ENCODE data around the gene ARF3.

The ARF3 gene

GRCh38 chr12:48937170-48937569, 20.1 kb downstream of the ARF3 start:
- H3K36me3 ChIP-seq, result peaks cover 75% of the 10 kb centered on the region
- no peak overlapping the region for H3K4me3 ChIP-seq (ENCODE audit: low read depth, low read length)
- H3K9me3 ChIP-seq, result no peaks in the 10 kb centered on the region
- DNase-seq, result peak; percentile 18
- H3K27me3 ChIP-seq, result no peaks in the 10 kb centered on the region
- no peaks in the 10 kb centered on the region for H3K4me1 ChIP-seq
- peak; percentile 36 for TF ChIP-seq CTCF (IDR thresholded peaks at IDR 0.05; ENCODE audit: low read depth, low read length)

DNA sequence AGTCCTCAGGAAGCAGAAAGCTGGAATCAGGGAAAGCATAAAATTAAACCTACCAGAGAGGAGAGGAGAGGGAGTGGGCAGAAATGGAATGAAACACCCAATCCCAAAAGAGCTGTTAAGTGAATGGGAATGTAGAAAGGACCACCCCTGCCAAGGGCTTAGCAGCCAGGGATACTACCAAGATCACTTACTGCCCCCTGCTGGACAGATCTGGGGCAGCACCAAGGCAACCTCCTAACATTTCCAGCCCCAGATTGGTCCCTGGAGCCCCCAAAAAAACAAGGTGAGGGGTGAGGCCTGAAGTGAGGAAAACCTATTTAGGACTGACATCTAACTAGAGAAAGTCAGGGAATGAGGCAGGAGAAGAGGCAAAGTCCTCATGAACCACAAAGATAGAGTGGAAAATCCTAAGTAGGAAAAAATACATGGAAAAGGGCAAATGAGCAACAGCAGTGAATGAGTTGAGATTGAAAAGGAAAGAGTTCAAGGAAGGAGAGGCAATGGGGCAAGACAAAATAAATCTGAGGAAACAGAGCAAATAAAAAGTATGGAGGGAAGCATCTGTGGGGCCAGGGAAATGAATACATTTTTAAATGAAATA, 20.8 kb downstream of the ARF3 start:
- DNase-seq, result peak; percentile 87
- Histone ChIP-seq H3K36me3 (peaks cover 76% of the 10 kb centered on the region), H3K9me3 (no peaks in the 10 kb centered on the region), H3K4me3 (ENCODE audit: low read depth, low read length) (no peak overlapping the region), H3K4me1 (no peaks in the 10 kb centered on the region), H3K27me3 (no peaks in the 10 kb centered on the region)
- peak; percentile 96 for TF ChIP-seq CTCF (IDR thresholded peaks at IDR 0.05; ENCODE audit: low read depth, low read length)

DNA sequence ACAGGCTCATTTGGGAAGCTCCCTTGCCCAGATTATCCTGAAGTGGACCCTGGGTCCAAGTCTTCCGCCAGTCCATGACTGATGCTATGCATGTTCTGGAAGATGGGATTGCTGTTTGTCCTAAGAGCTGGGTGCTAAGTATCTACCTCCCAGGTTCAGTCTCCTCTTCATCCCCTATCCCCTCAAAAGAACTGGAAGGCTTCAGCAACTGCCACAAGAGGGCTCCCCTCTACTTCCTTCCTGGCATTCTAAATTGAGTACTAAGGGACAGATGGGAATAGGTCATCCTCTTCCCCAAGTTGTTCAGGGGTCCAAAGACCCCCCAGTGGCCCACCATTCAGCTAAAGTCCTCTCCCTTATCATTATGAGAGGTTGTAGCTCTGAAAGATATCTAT, 23.0 kb downstream of the ARF3 start:
- peaks cover 64% of the 10 kb centered on the region for H3K36me3 ChIP-seq
- DNase-seq, result no peak
- peak; percentile 57 for TF ChIP-seq CTCF (IDR thresholded peaks at IDR 0.05; ENCODE audit: low read depth, low read length)

GRCh38 chr12:48933664-48934311, 23.5 kb downstream of the ARF3 start:
- H3K4me1 ChIP-seq, result no peaks in the 10 kb centered on the region
- no peak for DNase-seq
- H3K9me3 ChIP-seq, result no peaks in the 10 kb centered on the region
- no peaks in the 10 kb centered on the region for H3K27me3 ChIP-seq
- TF ChIP-seq CTCF (IDR thresholded peaks at IDR 0.05; ENCODE audit: low read depth, low read length), result no peak
- peaks cover 61% of the 10 kb centered on the region for H3K36me3 ChIP-seq
- no peak overlapping the region for H3K4me3 ChIP-seq (ENCODE audit: low read depth, low read length)

More for the DNA sequence above, 23.0 kb downstream of the ARF3 start:
- Histone ChIP-seq H3K9me3 (no peaks in the 10 kb centered on the region), H3K27me3 (no peaks in the 10 kb centered on the region), H3K4me3 (ENCODE audit: low read depth, low read length) (no peak overlapping the region), H3K4me1 (no peaks in the 10 kb centered on the region)

- no peak for DNase-seq
- Histone ChIP-seq H3K36me3 (peaks cover 56% of the 10 kb centered on the region), H3K27me3 (no peaks in the 10 kb centered on the region), H3K4me3 (ENCODE audit: low read depth, low read length) (no peak overlapping the region), H3K9me3 (no peaks in the 10 kb centered on the region), H3K4me1 (no peaks in the 10 kb centered on the region)
- TF ChIP-seq CTCF (IDR thresholded peaks at IDR 0.05; ENCODE audit: low read depth, low read length), result no peak
Observed at GRCh38 chr12:48932878-48933277, 24.4 kb downstream of the ARF3 start.

DNA sequence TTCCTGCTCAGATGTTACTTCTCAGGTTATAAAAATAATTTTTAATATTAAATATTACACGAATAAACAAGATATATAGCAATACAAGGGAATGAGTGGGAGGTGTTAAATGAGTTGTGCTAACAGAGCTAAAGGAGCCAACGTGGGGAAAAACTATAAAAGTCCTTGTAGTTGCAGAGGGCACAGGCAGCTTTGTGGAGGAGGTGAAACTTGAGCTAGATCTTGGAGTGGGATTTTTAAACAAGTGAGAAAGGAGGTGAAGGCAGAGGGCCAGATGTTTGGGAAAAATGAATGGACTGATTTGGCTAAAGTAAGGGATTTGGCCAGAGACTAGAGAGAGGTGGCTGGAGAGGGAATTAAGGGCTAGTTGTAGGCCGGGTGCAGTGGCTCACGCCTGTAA, 26.8 kb downstream of the ARF3 start:
- DNase-seq, result no peak
- Histone ChIP-seq H3K4me1 (no peaks in the 10 kb centered on the region), H3K4me3 (ENCODE audit: low read depth, low read length) (no peak overlapping the region), H3K36me3 (peaks cover 39% of the 10 kb centered on the region), H3K27me3 (no peaks in the 10 kb centered on the region), H3K9me3 (no peaks in the 10 kb centered on the region)
- no peak for TF ChIP-seq CTCF (IDR thresholded peaks at IDR 0.05; ENCODE audit: low read depth, low read length)

Measured in BE2C (cell line).